ENCODE measurements around the gene RHCE.
"Not testable (repeated sequence)": the region's sequence is repeated elsewhere in the genome, so short reads cannot be mapped to it uniquely, and the experiment has no call there.

Gene RHCE

DNA sequence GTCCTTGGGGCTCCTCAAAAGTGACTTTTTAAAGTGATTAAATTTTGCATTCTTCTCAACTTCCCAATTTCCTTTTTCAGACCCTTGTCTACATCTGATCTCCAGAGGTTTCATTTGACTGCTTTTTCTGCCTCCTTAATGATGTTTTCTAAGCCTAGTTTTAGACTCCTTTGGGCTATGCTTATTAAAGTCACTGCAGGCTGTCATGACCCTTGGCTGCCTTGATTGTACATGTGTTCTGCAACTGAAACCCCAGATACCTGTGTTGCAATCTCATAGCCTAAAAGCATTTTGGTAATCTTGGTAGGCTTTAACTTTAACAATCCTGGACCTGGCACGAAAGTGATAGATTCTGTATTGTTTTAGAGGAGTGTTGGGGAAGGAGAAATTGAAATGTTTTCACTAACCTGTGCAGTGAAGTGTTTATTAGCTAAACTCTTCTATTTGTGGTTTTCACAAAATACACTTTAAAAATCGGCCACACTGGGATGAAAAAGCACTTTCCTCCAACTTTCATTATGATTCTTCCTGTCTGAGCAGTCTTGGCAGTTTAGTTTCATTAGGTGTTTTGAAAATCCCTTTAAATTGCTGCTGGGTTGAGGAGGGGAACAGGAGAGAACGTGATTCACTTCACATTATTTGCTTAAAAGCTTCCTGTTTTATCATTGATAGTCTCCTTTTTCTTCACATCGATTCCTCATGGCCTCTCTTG lies 14.9 kb upstream of the RHCE start:
- no peak for DNase-seq (ENCODE audit: low read depth)
- H3K4me3 ChIP-seq (ENCODE audit: low read depth, low read length), result peak overlapping the region; percentile 0

GRCh38 chr1:25433389-25434186 lies 13.0 kb upstream of the RHCE start:
- no peak for DNase-seq (ENCODE audit: low read depth)
- no peak overlapping the region for H3K4me3 ChIP-seq (ENCODE audit: low read depth, low read length)

DNA sequence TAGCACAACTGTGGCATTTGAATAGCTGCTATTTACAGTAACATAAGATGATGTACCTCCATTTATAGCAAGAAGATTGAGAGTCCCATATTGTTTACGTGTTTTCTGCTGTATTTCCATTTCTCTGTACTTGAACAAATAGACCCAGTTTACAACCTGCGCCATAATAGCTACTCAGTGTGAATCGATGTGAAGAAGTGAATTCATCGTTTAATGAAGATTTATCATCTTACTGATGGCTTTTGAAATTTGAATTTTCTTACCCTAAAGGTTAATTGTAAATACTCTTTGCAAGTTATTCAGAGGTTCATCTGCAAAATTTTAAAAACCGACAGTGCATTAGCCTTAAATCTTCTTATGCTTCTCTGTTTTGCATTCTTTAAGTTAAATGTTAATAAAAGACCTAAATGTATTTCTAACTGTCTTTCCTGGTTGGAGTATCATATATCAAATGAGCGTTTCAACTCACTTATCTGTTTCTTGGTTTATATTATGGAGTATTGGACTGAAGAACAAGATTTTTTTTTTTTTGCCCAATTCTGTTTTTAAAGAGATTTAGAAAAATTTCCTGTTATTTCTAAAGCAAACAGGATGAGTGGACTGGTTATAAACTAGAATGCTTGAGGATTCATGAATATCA lies 12.2 kb upstream of the RHCE start:
- H3K4me3 ChIP-seq (ENCODE audit: low read depth, low read length), result no peak overlapping the region
- DNase-seq (ENCODE audit: low read depth), result no peak

- H3K4me3 ChIP-seq (ENCODE audit: low read depth, low read length), result peak overlapping the region; percentile 84
- DNase-seq (ENCODE audit: low read depth), result no peak
Measured at GRCh38 chr1:25431955-25432719, 11.5 kb upstream of the RHCE start.

- DNase-seq (ENCODE audit: low read depth), result no peak
Measured at GRCh38 chr1:25430967-25431881, 10.6 kb upstream of the RHCE start.

GRCh38 chr1:25430073-25430966 lies 9.7 kb upstream of the RHCE start, which contains the start of gene MACO1:
Gene MACO1, plus strand, starts transcription at chr1:25430897. Its CDS starts 202 bp downstream, at chr1:25431099.
- H3K4me3 ChIP-seq (ENCODE audit: low read depth, low read length), result peak within 1 kb of the TSS; percentile 84
- peak; percentile 78 for DNase-seq (ENCODE audit: low read depth)

More at GRCh38 chr1:25430967-25431881, 10.6 kb upstream of the RHCE start:
- peak overlapping the region; percentile 84 for H3K4me3 ChIP-seq (ENCODE audit: low read depth, low read length)

DNA sequence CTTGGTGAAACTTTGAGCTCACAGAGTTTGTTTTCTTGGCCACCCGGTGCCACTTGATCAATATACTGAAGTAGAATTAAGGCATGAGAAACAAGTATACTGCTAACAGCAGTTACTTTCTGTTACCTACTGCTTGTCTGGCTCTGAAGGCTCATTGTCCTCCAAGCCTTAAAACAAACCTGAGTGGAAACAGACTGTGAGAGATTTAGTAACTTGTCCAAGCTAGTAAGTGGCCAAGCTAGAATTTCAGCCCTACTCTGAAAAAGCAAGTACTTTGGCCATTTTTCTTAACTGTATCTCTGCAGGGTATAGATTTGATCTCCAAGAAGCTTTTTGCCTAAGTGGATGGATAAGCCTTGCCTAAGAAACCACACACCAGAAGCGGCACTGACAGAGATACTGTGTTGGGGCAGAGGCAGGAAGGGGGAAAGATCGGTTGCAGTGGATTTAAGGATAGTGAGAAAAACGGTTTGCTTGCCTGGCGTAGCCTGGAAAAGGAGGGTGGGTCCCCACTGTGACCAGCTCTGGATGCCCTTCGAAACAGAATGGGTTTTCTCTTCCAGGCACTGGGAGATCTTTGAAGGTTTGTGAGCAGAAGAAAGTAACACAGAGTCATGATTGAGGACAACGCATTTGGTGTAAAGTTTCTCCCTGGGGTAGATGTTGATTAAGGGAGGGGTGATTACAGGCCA lies 8.0 kb upstream of the RHCE start:
- H3K4me3 ChIP-seq (ENCODE audit: low read depth, low read length), result no peak overlapping the region

GRCh38 chr1:25427696-25428095 lies 7.1 kb upstream of the RHCE start:
- H3K4me3 ChIP-seq (ENCODE audit: low read depth, low read length), result no peak overlapping the region
- no peak for DNase-seq (ENCODE audit: low read depth)

More for the DNA sequence above, 8.0 kb upstream of the RHCE start:
- DNase-seq (ENCODE audit: low read depth), result no peak

- no peak for DNase-seq (ENCODE audit: low read depth)
- H3K4me3 ChIP-seq (ENCODE audit: low read depth, low read length), result no peak overlapping the region
Measured at GRCh38 chr1:25425098-25426085, 4.8 kb upstream of the RHCE start.

DNA sequence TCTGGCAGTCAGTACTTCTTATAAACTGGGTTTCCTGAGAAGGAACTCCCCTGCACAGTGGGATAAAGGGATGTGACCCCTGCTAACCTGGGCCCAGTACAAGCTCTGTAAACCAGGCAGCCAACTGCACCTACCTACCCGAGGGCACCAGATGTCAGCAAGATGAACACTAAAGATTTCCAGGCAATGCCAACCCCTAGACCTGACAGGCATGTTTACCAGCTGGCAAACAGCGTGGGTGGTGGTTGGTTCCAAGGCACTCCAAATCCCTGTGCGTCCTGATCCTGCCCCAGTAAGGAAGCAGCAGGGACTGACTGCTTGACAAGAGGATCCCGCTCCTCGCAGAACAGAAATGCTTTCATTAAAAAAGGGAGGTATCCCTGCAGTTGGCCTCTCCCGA lies 2.6 kb upstream of the RHCE start:
- H3K4me3 ChIP-seq (ENCODE audit: low read depth, low read length); DNase-seq (ENCODE audit: low read depth): not testable (repeated sequence)

- not testable (repeated sequence) for DNase-seq (ENCODE audit: low read depth); H3K4me3 ChIP-seq (ENCODE audit: low read depth, low read length)
Measured at GRCh38 chr1:25419339-25419738, 1.3 kb downstream of the RHCE start.

- not testable (repeated sequence) for DNase-seq (ENCODE audit: low read depth); H3K4me3 ChIP-seq (ENCODE audit: low read depth, low read length)
Measured at GRCh38 chr1:25417280-25417679, 3.3 kb downstream of the RHCE start.

GRCh38 chr1:25414578-25414977 lies 6.0 kb downstream of the RHCE start:
- H3K4me3 ChIP-seq (ENCODE audit: low read depth, low read length); DNase-seq (ENCODE audit: low read depth): not testable (repeated sequence)

DNA sequence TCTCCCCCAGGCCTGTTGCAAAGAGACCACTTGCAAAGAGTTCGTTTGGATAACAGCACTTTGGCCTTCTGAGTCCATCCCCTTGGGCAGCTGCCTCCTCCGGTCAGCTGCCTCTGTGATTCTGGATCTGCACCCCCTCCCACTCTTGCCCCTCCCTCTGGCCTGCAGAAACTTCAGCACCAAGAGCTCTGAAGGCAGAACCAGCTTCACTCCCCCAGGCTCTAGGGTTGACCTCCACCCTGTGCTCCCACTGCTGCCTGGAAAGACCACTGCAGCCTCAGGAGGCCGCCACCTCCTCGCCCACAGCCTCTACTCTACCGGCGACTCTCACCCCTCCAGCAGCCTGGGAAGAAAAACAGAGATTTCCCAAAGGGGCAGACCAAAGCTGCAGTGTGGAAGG lies 6.5 kb downstream of the RHCE start:
- H3K4me3 ChIP-seq (ENCODE audit: low read depth, low read length); DNase-seq (ENCODE audit: low read depth): not testable (repeated sequence)

DNA sequence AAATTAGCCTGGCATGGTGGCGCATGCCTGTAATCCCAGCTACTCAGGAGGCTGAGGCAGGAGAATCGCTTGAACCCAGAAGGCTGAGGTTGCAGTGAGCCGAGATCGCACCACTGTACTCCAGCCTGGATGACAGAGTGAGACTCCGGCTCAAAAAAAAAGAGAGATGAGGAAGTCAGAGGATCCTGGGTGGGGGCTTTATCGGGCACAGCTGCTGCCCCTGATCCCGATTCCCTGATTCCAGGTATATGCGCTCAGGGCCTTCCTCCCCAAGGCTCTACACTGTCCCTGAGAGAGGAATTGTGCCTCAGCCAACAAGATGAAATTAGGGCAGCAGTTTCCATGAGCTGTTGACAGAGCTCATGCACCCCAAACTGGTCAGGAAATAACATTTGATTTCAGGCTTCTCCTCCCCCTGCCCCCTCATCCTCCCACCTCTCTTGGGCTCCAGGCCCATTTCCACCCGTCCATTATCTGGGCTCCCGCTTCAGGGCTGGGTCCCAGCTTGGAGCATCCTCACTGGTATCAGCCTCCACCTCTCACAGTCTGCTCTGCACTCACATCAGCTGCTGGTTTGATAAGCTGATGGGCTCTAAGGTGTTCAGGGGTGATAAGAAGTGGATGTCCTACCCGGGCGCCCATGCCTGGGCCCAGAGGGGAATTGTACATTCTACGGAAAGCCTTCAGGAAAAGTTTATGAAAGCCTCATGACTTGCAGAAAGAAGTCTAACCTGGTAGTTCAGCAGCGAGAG lies 7.6 kb downstream of the RHCE start:
- not testable (repeated sequence) for DNase-seq (ENCODE audit: low read depth); H3K4me3 ChIP-seq (ENCODE audit: low read depth, low read length)

Data from skeletal muscle cell (primary cell).